Measurements from ENCODE around the gene NELFA.

DNA sequence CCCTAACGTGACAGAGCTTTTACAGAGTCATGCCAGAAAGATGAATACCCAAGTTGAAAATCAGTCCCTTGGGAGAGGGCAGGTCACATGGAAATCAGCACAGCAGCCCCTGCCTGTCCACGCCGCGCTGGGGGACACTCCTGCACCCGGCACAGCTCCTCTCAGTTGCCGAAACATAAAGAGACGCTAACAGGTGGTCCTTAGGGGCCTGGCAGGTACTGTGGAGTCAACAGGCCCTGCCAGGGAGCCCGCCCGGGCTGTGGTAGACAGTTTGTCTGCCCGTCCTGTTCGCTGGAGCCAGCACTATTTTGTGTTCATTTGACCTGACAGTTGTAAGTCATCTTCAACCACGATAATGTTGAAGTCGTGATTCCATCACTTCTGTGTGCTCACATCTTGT, 30.5 kb downstream of the NELFA start:
- TF ChIP-seq, protein P1, sequence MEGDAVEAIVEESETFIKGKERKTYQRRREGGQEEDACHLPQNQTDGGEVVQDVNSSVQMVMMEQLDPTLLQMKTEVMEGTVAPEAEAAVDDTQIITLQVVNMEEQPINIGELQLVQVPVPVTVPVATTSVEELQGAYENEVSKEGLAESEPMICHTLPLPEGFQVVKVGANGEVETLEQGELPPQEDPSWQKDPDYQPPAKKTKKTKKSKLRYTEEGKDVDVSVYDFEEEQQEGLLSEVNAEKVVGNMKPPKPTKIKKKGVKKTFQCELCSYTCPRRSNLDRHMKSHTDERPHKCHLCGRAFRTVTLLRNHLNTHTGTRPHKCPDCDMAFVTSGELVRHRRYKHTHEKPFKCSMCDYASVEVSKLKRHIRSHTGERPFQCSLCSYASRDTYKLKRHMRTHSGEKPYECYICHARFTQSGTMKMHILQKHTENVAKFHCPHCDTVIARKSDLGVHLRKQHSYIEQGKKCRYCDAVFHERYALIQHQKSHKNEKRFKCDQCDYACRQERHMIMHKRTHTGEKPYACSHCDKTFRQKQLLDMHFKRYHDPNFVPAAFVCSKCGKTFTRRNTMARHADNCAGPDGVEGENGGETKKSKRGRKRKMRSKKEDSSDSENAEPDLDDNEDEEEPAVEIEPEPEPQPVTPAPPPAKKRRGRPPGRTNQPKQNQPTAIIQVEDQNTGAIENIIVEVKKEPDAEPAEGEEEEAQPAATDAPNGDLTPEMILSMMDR (IDR thresholded peaks at IDR 0.05; ENCODE audit: insufficient read depth, low read length, poor library complexity, severe bottlenecking) = no peak
- TF ChIP-seq EZH2phosphoT487 (conservative IDR thresholded peaks at IDR 0.05; ENCODE audit: low read length) = no peak

Measured in SU-DHL-6 (cell line).